Spleen (tissue), 11 donors: ENCODE data around the gene ACCSL. TPM values are rescaled to one million over a fixed set of nuclear protein-coding genes. Genes with fewer than 3 reads are reported as not detected.

ENCODE experiments used
- DNase-seq: peaks from one replicate; pipeline ENCODE4 v3.0.0-alpha.2; 2020
- H3K27ac ChIP-seq, 8 donors: fragments of 200-600 bp; sonication (generic) in 7 of 8; 1 replicate in 4 of 8; 2 replicates in 4 of 8; pipeline versions ENCODE4 v1.5.0 to v1.8.0; 2016 to 2021; ENCODE audit warnings: inconsistent platforms in 4 of 8, mild to moderate bottlenecking in 4 of 8, moderate library complexity in 1 of 8
- H3K27me3 ChIP-seq, 7 donors: fragments of 200-600 bp; sonication (generic) in 6 of 7; replicated peaks in 1 of 7; 1 replicate in 4 of 7; 2 replicates in 3 of 7; pipeline versions ENCODE4 v1.5.0 to v1.8.0; 2016 to 2021; ENCODE audit warnings: inconsistent platforms in 3 of 7, mild to moderate bottlenecking in 1 of 7
- H3K36me3 ChIP-seq, 6 donors: fragments of 200-600 bp; sonication (generic) in 5 of 6; 1 replicate in 4 of 6; 2 replicates in 2 of 6; pipeline versions ENCODE4 v1.5.0 to v1.8.0; 2016 to 2021; ENCODE audit warnings: inconsistent platforms in 2 of 6
- H3K4me1 ChIP-seq, 6 donors: fragments of 200-600 bp; sonication (generic) in 5 of 6; 1 replicate in 3 of 6; 2 replicates in 3 of 6; pipeline versions ENCODE4 v1.5.0 to v1.8.0; 2016 to 2021; ENCODE audit warnings: inconsistent platforms in 3 of 6
- H3K4me3 ChIP-seq, 8 donors: fragments of 200-600 bp; sonication (generic) in 7 of 8; 1 replicate in 4 of 8; 2 replicates in 4 of 8; pipeline versions ENCODE4 v1.5.0 to v1.8.0; 2016 to 2021; ENCODE audit warnings: inconsistent platforms in 4 of 8, mild to moderate bottlenecking in 4 of 8, moderate library complexity in 2 of 8
- H3K9me3 ChIP-seq, 8 donors: fragments of 200-600 bp; sonication (generic) in 7 of 8; 1 replicate in 4 of 8; 2 replicates in 4 of 8; pipeline versions ENCODE4 v1.5.0 to v1.8.0; 2016 to 2021; ENCODE audit warnings: inconsistent platforms in 4 of 8
- CTCF ChIP-seq, 11 experiments: fragments of 200-600 bp in 7 of 11; fragments of 450-650 bp in 4 of 11; sonication (generic) in 4 of 11; IDR thresholded peaks in 8 of 11; conservative IDR thresholded peaks in 3 of 11; 1 replicate in 7 of 11; 2 replicates in 4 of 11; pipeline versions ENCODE4 v1.4.0 to v1.8.0; 2016 to 2021; ENCODE audit warnings: antibody characterized with exemption in 11 of 11, inconsistent platforms in 4 of 11, mild to moderate bottlenecking in 1 of 11
- POLR2A ChIP-seq, 3 donors: fragments of 450-650 bp; IDR thresholded peaks; one replicate each; pipeline ENCODE4 v1.5.1; 2017; ENCODE audit warnings: antibody characterized with exemption in 3 of 3, mild to moderate bottlenecking in 1 of 3
- POLR2AphosphoS5 ChIP-seq, 3 donors: sonication (generic); formaldehyde crosslinking; IDR thresholded peaks; one replicate each; pipeline ENCODE4 v1.5.1; 2017; ENCODE audit warnings: antibody characterized with exemption in 3 of 3
- WGBS, 5 donors: extraction: QIAGEN DNeasy Blood & Tissue Kit in 3 of 5; methylation state at CpG; one replicate each; pipeline versions ENCODE4 v1.1.5 to v1.1.7; 2013 to 2018; 5-methylcytosine and 5-hydroxymethylcytosine counted together
- intact Hi-C: fragments of 100-400 bp; cut with DNase I; formaldehyde crosslinking; loops from one replicate; pipeline ENCODE4 v1.15.0; 2023; ENCODE audit warnings: low total_unique reads
- polyA plus RNA-seq, 3 donors: library from polyadenylated mRNA; stranded (reverse); fragments of 200-250 nt; gene quantifications; one replicate each; pipeline ENCODE4 v1.2.1, GENCODE V29; 2013
- total RNA-seq, 7 donors: library from RNA; depleted of rRNA in 3 of 7; stranded (reverse); fragments of >200 nt in 3 of 7; fragmentation: NEBNext Ultra II Directional in 4 of 7; extraction: Animal tissue kit (Norgen Biotek cat#: 25700) in 4 of 7; gene quantifications; one replicate each; pipeline versions ENCODE4 v1.1.0 to v1.2.1, GENCODE V29; 2016 to 2021
- donor health status: healthy with polysubstance abuse.
- donor health status: DM: no; HTN: no; CAD: no; lungs with moderate emphysema.
- donor health status: DM: no; HTN: no; CAD: no.
- donor health status: Bipolar disorder and iron deficiency.
- donor health status: healthy.
- donor health status: DM: no; HTN: no; CAD: no.
- donor health status: DM: yes; HTN: yes; CAD: no.

The ACCSL gene
- total and polyA plus RNA-seq, 10 donors: 0.19 to 0.23 (median 0.20) TPM; not detected in 7

- Histone ChIP-seq H3K27me3 (no peaks in the 10 kb centered on the region), H3K27ac (no peak overlapping the region), H3K36me3 (no peaks in the 10 kb centered on the region), H3K4me3 (no peak overlapping the region), H3K4me1 (no peaks in the 10 kb centered on the region), H3K9me3 (no peaks in the 10 kb centered on the region)
- intact Hi-C loops: no loop called here
- no peak for DNase-seq
- 82 to 94% (median 86%) methylated on average over 6 of the region's 6 CpGs for WGBS, 5 donors
- TF ChIP-seq CTCF (IDR thresholded peaks at IDR 0.05 in 8 of 11, conservative IDR thresholded peaks at IDR 0.05 in 3 of 11) (no peak), POLR2A (IDR thresholded peaks at IDR 0.05) (no peak), POLR2AphosphoS5 (IDR thresholded peaks at IDR 0.05) (no peak)
These were observed 9.6 kb downstream of the ACCSL start for GRCh38 chr11:44057340-44057739.

- Histone ChIP-seq H3K4me1 (no peaks in the 10 kb centered on the region), H3K4me3 (no peak overlapping the region), H3K27ac (no peak overlapping the region), H3K27me3 (no peaks in the 10 kb centered on the region), H3K9me3 (no peaks in the 10 kb centered on the region), H3K36me3 (no peaks in the 10 kb centered on the region)
- TF ChIP-seq POLR2AphosphoS5 (IDR thresholded peaks at IDR 0.05) (no peak), CTCF (IDR thresholded peaks at IDR 0.05 in 8 of 11, conservative IDR thresholded peaks at IDR 0.05 in 3 of 11) (no peak), POLR2A (IDR thresholded peaks at IDR 0.05) (no peak)
- WGBS, 5 donors: 88 to 91% (median 91%) methylated on average over 6 of the region's 6 CpGs
- DNase-seq: no peak
- intact Hi-C loops: no loop called here
These were observed 10.5 kb downstream of the ACCSL start for GRCh38 chr11:44058275-44058674.

DNA sequence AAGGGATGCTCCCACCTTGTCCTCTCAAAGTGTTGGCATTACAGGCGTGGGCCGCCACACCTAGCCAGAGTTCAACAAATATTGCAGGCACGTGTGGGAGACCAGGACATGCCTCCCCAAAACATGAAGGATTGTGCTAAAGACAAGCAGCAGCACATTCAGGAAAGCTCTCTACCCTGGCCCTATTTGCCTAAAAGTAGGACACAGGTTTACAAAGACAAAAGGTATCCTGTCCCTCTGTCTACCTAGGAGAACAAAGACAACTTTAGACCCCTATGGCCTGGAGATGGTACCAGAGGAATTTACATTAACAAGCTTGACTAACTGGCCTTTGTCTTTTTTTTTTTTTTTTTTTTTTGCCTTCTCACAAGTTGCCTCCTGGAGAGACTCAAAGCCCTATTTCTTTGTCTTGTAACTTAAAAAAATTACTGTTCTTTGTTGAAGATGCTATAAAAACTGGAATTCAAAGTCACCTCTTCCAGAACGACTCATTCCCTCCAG lies 17.4 kb downstream of the ACCSL start:
- TF ChIP-seq CTCF (IDR thresholded peaks at IDR 0.05 in 8 of 11, conservative IDR thresholded peaks at IDR 0.05 in 3 of 11): no peak
- TF ChIP-seq POLR2A (IDR thresholded peaks at IDR 0.05): no peak
- no peak for TF ChIP-seq POLR2AphosphoS5 (IDR thresholded peaks at IDR 0.05)
- Histone ChIP-seq H3K27ac (peak overlapping the region; percentile 76 to 92 (median 88)), H3K36me3 (peaks cover 0 to 12% (median 0%) of the 10 kb centered on the region in 6 donors), H3K4me1 (peaks cover 10 to 27% (median 18%) of the 10 kb centered on the region in 6 donors), H3K27me3 (no peaks in the 10 kb centered on the region), H3K4me3 (peak overlapping the region in 4 of 8 donors; percentile 47 to 94 (median 70)), H3K9me3 (no peaks in the 10 kb centered on the region)
- no peak for DNase-seq
- intact Hi-C loops: no loop called here
- WGBS, 5 donors: 57 to 82% (median 79%) methylated on average over 4 of the region's 4 CpGs

DNA sequence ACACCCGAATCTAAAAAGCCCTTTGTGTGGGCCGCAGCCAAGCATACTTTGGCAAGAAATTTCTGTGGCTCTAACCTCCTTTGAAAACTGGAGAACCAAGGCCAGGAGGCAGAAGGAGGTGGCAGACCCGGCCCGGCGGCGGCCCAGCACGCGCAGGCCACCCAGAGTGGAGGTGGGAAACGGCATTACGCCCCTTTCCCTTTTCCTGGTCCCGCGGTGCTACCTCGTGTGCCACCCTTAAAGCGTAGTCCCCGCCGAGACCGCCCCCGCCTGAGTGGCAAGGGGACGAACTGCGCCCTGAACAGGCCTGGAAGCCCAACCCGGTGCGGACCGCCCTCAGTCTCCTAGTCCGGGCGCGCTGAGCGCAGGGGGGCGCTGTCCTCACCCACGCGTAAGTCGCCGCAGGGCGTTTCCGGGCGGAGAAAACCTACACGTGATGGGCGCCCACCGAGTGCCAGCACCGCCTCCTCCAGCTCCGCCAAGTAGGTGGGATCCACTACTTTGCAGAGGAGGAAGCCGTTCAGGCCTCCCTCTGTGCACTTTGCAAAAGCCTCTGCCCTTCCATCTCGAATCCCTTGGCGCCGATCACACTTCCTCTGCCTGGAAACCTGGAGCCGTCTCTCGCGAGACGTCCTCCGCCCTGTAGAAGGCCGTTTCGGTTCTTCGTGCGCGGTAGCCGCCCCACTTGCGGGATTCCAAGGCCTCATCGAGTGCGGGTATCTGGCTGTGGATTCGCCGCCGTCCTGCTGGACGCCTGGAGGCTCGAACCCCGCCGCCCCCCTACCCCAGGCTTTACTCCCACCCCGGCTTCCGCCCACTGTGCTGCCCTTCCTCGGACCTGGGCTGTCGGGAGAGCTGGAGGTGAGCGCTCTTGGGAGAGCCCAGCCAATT lies 18.3 kb downstream of the ACCSL start, which contains the start of gene ACCS:
ACCS (plus strand) TSS at position 430 of the 891 bp plus-strand sequence. CDS start 1,358 bp downstream, outside the sequence.
- peaks cover 0 to 19% (median 1%) of the 10 kb centered on the region in 6 donors for H3K36me3 ChIP-seq
- intact Hi-C loops: no loop called here
- peak within 1 kb of the TSS; percentile 40 to 94 (median 62) for H3K4me3 ChIP-seq

More for the DNA sequence above, 18.3 kb downstream of the ACCSL start, which contains the start of gene ACCS:
- Histone ChIP-seq H3K4me1 (peaks cover 10 to 27% (median 18%) of the 10 kb centered on the region in 6 donors), H3K27ac (peak within 1 kb of the TSS; percentile 76 to 92 (median 88)), H3K27me3 (no peaks in the 10 kb centered on the region), H3K9me3 (no peaks in the 10 kb centered on the region)
- TF ChIP-seq POLR2A (IDR thresholded peaks at IDR 0.05) (peak in 1 of 3 donors; percentile 68), CTCF (IDR thresholded peaks at IDR 0.05 in 8 of 11, conservative IDR thresholded peaks at IDR 0.05 in 3 of 11) (peak; percentile 82 to 95 (median 90)), POLR2AphosphoS5 (IDR thresholded peaks at IDR 0.05) (peak; percentile 87 to 93 (median 93))
- WGBS, 5 donors: 0 to 3% (median 1%) methylated on average over 35 to 70 of the region's 70 CpGs
- peak; percentile 98 for DNase-seq
